Epithelial cell of esophagus (primary cell): Measurements from ENCODE around the gene CNNM4.

Experiments
- DNase-seq: peaks from one replicate; pipeline ENCODE4 v3.0.0; 2010; ENCODE audit warnings: low read depth
- H3K4me3 ChIP-seq: 2 replicates; pipeline ENCODE4 v1.5.1; 2011; ENCODE audit warnings: mild to moderate bottlenecking, low read length, control low read depth
- CTCF ChIP-seq: IDR thresholded peaks from 2 replicates; pipeline ENCODE4 v1.5.1; 2011; ENCODE audit warnings: low read depth, mild to moderate bottlenecking, low read length, control low read depth, inconsistent platforms; ENCODE audit not compliant: insufficient read depth; ENCODE audit errors: missing control alignments

Gene CNNM4

GRCh38 chr2:96772903-96773671 lies 12.4 kb downstream of the CNNM4 start:
- TF ChIP-seq CTCF: no peak
- DNase-seq: no peak
- H3K4me3 ChIP-seq: no peak overlapping the region

GRCh38 chr2:96773922-96774321 lies 13.2 kb downstream of the CNNM4 start:
- TF ChIP-seq CTCF: no peak
- no peak for DNase-seq
- no peak overlapping the region for H3K4me3 ChIP-seq

GRCh38 chr2:96775160-96775559 lies 14.5 kb downstream of the CNNM4 start:
- no peak for TF ChIP-seq CTCF
- H3K4me3 ChIP-seq: no peak overlapping the region
- DNase-seq: no peak

GRCh38 chr2:96783388-96783787 lies 22.7 kb downstream of the CNNM4 start:
- DNase-seq: no peak
- no peak overlapping the region for H3K4me3 ChIP-seq
- no peak for TF ChIP-seq CTCF

GRCh38 chr2:96787411-96787810 lies 26.7 kb downstream of the CNNM4 start:
- no peak for TF ChIP-seq CTCF
- DNase-seq: no peak
- no peak overlapping the region for H3K4me3 ChIP-seq

- DNase-seq: no peak
- no peak for TF ChIP-seq CTCF
- H3K4me3 ChIP-seq: no peak overlapping the region
Measured at GRCh38 chr2:96788442-96789244, 27.9 kb downstream of the CNNM4 start.
